Ovary (tissue), 9 donors: ENCODE results near the gene SOCS4. TPM values are rescaled to one million over a fixed set of nuclear protein-coding genes. Genes with fewer than 3 reads are reported as not detected.
A peak's percentile ranks its signal among the peaks of the same experiment; 100 is the strongest.

Experiments used
- DNase-seq, 5 donors: peaks; one replicate each; pipeline ENCODE4 v3.0.0-alpha.2; 2019 to 2020
- H3K27ac ChIP-seq, 2 donors: fragments of 200-600 bp; one replicate each; pipeline versions ENCODE4 v1.5.1 to v1.8.0; 2019 to 2022
- H3K27me3 ChIP-seq: fragments of 200-600 bp; one replicate; pipeline ENCODE4 v1.8.0; 2022
- H3K36me3 ChIP-seq: fragments of 200-600 bp; sonication (generic); one replicate; pipeline ENCODE4 v1.5.1; 2019
- H3K4me1 ChIP-seq: one replicate; pipeline ENCODE4 v1.8.1; 2013; ENCODE audit warnings: mild to moderate bottlenecking, moderate library complexity; ENCODE audit not compliant: insufficient read depth
- H3K4me3 ChIP-seq: fragments of 200-600 bp; sonication (generic); one replicate; pipeline ENCODE4 v1.5.1; 2017
- H3K9me3 ChIP-seq, 2 donors: fragments of 200-600 bp in 1 of 2; sonication (generic) in 1 of 2; one replicate each; pipeline versions ENCODE4 v1.5.1 to v1.8.1; 2013 to 2019; ENCODE audit warnings: mild to moderate bottlenecking in 1 of 2, moderate library complexity in 1 of 2
- CTCF ChIP-seq, 3 donors: fragments of 450-650 bp in 2 of 3; fragments of 200-600 bp in 1 of 3; IDR thresholded peaks; one replicate each; pipeline versions ENCODE4 v1.5.1 to v1.8.0; 2016 to 2022; ENCODE audit warnings: antibody characterized with exemption in 3 of 3, mild to moderate bottlenecking in 1 of 3
- EP300 ChIP-seq: sonication (generic); formaldehyde crosslinking; IDR thresholded peaks from one replicate; pipeline ENCODE4 v1.6.1; 2017; ENCODE audit warnings: antibody characterized with exemption
- POLR2A ChIP-seq: fragments of 450-650 bp; IDR thresholded peaks from one replicate; pipeline ENCODE4 v1.6.1; 2017; ENCODE audit warnings: antibody characterized with exemption, mild to moderate bottlenecking, moderate library complexity
- WGBS, 3 donors: extraction: QIAGEN DNeasy Blood & Tissue Kit in 1 of 3; methylation state at CpG; one replicate each; pipeline versions ENCODE4 v1.1.5 to v1.1.7; 2013 to 2017; 5-methylcytosine and 5-hydroxymethylcytosine counted together
- intact Hi-C, 4 donors: fragments of 100-400 bp; cut with DNase I; formaldehyde crosslinking; loops; one replicate each; pipeline versions ENCODE4 v1.11.0 to v1.15.1; 2022 to 2023
- polyA plus RNA-seq, 2 donors: library from polyadenylated mRNA; stranded (reverse); fragments of 200-250 nt in 1 of 2; fragments of 350-450 nt in 1 of 2; fragmentation: Illumina TruSeq in 1 of 2; extraction: RNeasy Lipid Tissue Mini Kit (QIAGEN cat#74804) in 1 of 2; gene quantifications; one replicate each; pipeline ENCODE4 v1.2.3, GENCODE V29; 2013 to 2014
- total RNA-seq, 7 donors: library from RNA; depleted of rRNA in 2 of 7; stranded (reverse); fragments of >200 nt in 2 of 7; fragmentation: NEBNext Ultra II Directional in 3 of 7; extraction: Animal tissue kit (Norgen Biotek cat#: 25700) in 3 of 7; gene quantifications; one replicate each; pipeline versions ENCODE4 v1.1.0 to v1.2.4, GENCODE V29; 2016 to 2023
- donor health status: DM: no; HTN: no; CAD: no; lungs with moderate emphysema.
- donor health status: DM: no; HTN: no; CAD: no.
- donor health status: Bipolar disorder and iron deficiency.
- donor health status: DM: yes; HTN: yes; CAD: no.
- donor health status: DM: no; HTN: no; CAD: no.
- donor health status: DM: yes; HTN: yes; CAD: no.

The SOCS4 gene
- total and polyA plus RNA-seq, 9 donors: 3.5 to 31.1 (median 14.9) TPM

GRCh38 chr14:55084401-55085059 is 57.5 kb downstream of the SOCS4 start:
- Histone ChIP-seq H3K36me3 (no peaks in the 10 kb centered on the region), H3K4me1 (no peaks in the 10 kb centered on the region), H3K27ac (no peak overlapping the region), H3K27me3 (no peaks in the 10 kb centered on the region), H3K4me3 (no peak overlapping the region), H3K9me3 (no peaks in the 10 kb centered on the region)
- intact Hi-C loops: loop anchor here in 2 of 4 donors (5.0 kb wide), 2 partner anchors 73 to 78 kb away; no protein-coding TSS in a partner anchor
- TF ChIP-seq EP300 (no peak), CTCF (IDR thresholded peaks at IDR 0.05) (no peak), POLR2A (no peak)
- DNase-seq: no peak

GRCh38 chr14:55085060-55085660 is 58.1 kb downstream of the SOCS4 start:
- no peak overlapping the region for H3K27ac ChIP-seq
- no peak overlapping the region for H3K4me3 ChIP-seq
- DNase-seq: no peak
- H3K36me3 ChIP-seq: no peaks in the 10 kb centered on the region
- TF ChIP-seq EP300 (no peak), CTCF (IDR thresholded peaks at IDR 0.05) (no peak), POLR2A (no peak)
- intact Hi-C loops: loop anchor here in 2 of 4 donors (5.0 kb wide), 2 partner anchors 72 to 77 kb away; no protein-coding TSS in a partner anchor
- no peaks in the 10 kb centered on the region for H3K4me1 ChIP-seq
- no peaks in the 10 kb centered on the region for H3K27me3 ChIP-seq
- 72 to 84% (median 81%) methylated on average over 4 of the region's 4 CpGs for WGBS, 3 donors
- no peaks in the 10 kb centered on the region for H3K9me3 ChIP-seq

- Histone ChIP-seq H3K4me3 (no peak overlapping the region), H3K4me1 (no peaks in the 10 kb centered on the region), H3K27me3 (no peaks in the 10 kb centered on the region), H3K27ac (no peak overlapping the region), H3K36me3 (no peaks in the 10 kb centered on the region), H3K9me3 (no peaks in the 10 kb centered on the region)
- 89 to 93% (median 91%) methylated on average over 9 of the region's 9 CpGs for WGBS, 3 donors
- DNase-seq: no peak
- TF ChIP-seq EP300: no peak
- intact Hi-C loops: loop anchor here in 2 of 4 donors (5.0 kb wide), 2 partner anchors 70 to 75 kb away; no protein-coding TSS in a partner anchor
Measured at GRCh38 chr14:55086938-55087337, 59.9 kb downstream of the SOCS4 start.

- no peak overlapping the region for H3K4me3 ChIP-seq
- intact Hi-C loops: loop anchor here in 2 of 4 donors (5.0 kb wide), 2 partner anchors 69 to 74 kb away; no protein-coding TSS in a partner anchor
- H3K27me3 ChIP-seq: no peaks in the 10 kb centered on the region
- no peaks in the 10 kb centered on the region for H3K9me3 ChIP-seq
- no peak overlapping the region for H3K27ac ChIP-seq
- H3K4me1 ChIP-seq: no peaks in the 10 kb centered on the region
- peak in 1 of 5 donors; percentile 2 for DNase-seq
- TF ChIP-seq CTCF (IDR thresholded peaks at IDR 0.05): no peak
- no peak for TF ChIP-seq POLR2A
- no peak for TF ChIP-seq EP300
- H3K36me3 ChIP-seq: no peaks in the 10 kb centered on the region
Measured at GRCh38 chr14:55088356-55088755, 61.3 kb downstream of the SOCS4 start.

GRCh38 chr14:55092341-55092740 is 65.3 kb downstream of the SOCS4 start:
- Histone ChIP-seq H3K27ac (no peak overlapping the region), H3K9me3 (no peaks in the 10 kb centered on the region), H3K4me3 (no peak overlapping the region), H3K36me3 (no peaks in the 10 kb centered on the region), H3K4me1 (no peaks in the 10 kb centered on the region), H3K27me3 (no peaks in the 10 kb centered on the region)
- intact Hi-C loops: loop anchor here (5.0 to 10.0 kb wide), 4 partner anchors 35 to 62 kb away; partner anchors contain the start of genes LGALS3 (in 2 of the 4) and MAPK1IP1L (in 1 of the 4)
- WGBS, 3 donors: 57 to 75% (median 63%) methylated on average over 4 of the region's 4 CpGs
- TF ChIP-seq EP300 (no peak), CTCF (IDR thresholded peaks at IDR 0.05) (no peak), POLR2A (no peak)
- no peak for DNase-seq
